A375 (cell line): Measurements from ENCODE around the gene SPATA21. TPM values are rescaled to one million over a fixed set of nuclear protein-coding genes. Genes with fewer than 3 reads are reported as not detected.

Experiments
- total RNA-seq: library from RNA; depleted of rRNA; stranded (reverse); fragments of >200 nt; shearing (Covaris generic); gene quantifications from 2 replicates; pipeline ENCODE4 v1.2.3, GENCODE V29; 2014; rRNA removed

Gene SPATA21
- not detected in 2 replicates for total RNA-seq

GRCh38 chr1:16436946-16437474 is at the start of gene SPATA21:
Gene SPATA21, minus strand, starts transcription at chr1:16437424. Its CDS starts 6,053 bp downstream, at chr1:16431371.

GRCh38 chr1:16440470-16441281 is 3.5 kb upstream of the SPATA21 start, which contains the start of gene NECAP2:
Gene NECAP2, plus strand, starts transcription at chr1:16440724. Its CDS starts 38 bp downstream, at chr1:16440762.

GRCh38 chr1:16366722-16367257 is 70.4 kb downstream of the SPATA21 start, which contains the start of gene SZRD1:
Gene SZRD1, plus strand, starts transcription at chr1:16367242. Its CDS starts 16 bp downstream, at chr1:16367258.

GRCh38 chr1:16351994-16352841 is 85.0 kb downstream of the SPATA21 start, which contains the start of gene FBXO42:
Gene FBXO42, minus strand, starts transcription at chr1:16352480. Its CDS starts 37,062 bp downstream, at chr1:16315418.

Other genes with a start within 250 kb of the SPATA21 start
- gene ARHGEF19, start 224.8 kb downstream of the SPATA21 start, total RNA-seq: 6.8 and 8.0 TPM in 2 replicates
- gene CPLANE2, start 200.2 kb downstream of the SPATA21 start, total RNA-seq: 10.0 and 18.1 TPM in 2 replicates
- 6.3 and 15.6 TPM in 2 replicates for gene FBXO42, start 84.9 kb downstream of the SPATA21 start, total RNA-seq
- gene SZRD1, start 70.2 kb downstream of the SPATA21 start, total RNA-seq: 90.1 and 91.1 TPM in 2 replicates
- 48.8 and 53.9 TPM in 2 replicates for gene NECAP2, start 3.3 kb upstream of the SPATA21 start, total RNA-seq
- gene RNU1-1, start 76.9 kb upstream of the SPATA21 start, total RNA-seq: under 0.01 TPM in 2 replicates
- gene NBPF1, start 176.1 kb upstream of the SPATA21 start, total RNA-seq: 14.9 and 15.4 TPM in 2 replicates
- under 0.01 TPM in 2 replicates for gene RNU1-3, start 229.5 kb upstream of the SPATA21 start, total RNA-seq